Measurements from ENCODE around the gene VSIG1. TPM values are rescaled to one million over a fixed set of nuclear protein-coding genes. Genes with fewer than 3 reads are reported as not detected.

The VSIG1 gene
- total and polyA plus RNA-seq, 4 donors, result not detected

DNA sequence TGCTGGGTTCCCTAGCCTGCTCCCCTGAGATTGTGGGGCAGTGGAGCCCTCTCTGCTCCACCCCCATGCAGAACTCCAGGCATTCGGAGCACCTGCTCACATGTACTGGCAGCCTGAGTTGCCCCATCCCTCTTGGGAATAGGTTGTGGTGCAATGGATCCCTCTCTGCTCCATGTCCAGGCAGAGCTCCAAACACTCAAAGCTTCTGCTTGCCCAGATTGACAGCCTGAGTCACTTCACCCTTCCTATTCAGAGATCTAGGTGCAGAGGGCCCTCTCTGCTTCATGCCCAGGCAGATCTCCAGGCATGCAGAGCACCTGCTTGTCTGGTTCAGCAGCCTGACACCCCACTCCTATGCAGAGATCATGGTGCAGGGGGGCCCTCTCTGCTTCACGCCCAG, 44.1 kb upstream of the VSIG1 start:
- TF ChIP-seq, protein P1, sequence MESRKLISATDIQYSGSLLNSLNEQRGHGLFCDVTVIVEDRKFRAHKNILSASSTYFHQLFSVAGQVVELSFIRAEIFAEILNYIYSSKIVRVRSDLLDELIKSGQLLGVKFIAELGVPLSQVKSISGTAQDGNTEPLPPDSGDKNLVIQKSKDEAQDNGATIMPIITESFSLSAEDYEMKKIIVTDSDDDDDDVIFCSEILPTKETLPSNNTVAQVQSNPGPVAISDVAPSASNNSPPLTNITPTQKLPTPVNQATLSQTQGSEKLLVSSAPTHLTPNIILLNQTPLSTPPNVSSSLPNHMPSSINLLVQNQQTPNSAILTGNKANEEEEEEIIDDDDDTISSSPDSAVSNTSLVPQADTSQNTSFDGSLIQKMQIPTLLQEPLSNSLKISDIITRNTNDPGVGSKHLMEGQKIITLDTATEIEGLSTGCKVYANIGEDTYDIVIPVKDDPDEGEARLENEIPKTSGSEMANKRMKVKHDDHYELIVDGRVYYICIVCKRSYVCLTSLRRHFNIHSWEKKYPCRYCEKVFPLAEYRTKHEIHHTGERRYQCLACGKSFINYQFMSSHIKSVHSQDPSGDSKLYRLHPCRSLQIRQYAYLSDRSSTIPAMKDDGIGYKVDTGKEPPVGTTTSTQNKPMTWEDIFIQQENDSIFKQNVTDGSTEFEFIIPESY (IDR thresholded peaks at IDR 0.05), result no peak
- TF ChIP-seq TAF1 (conservative IDR thresholded peaks at IDR 0.05) (no peak), GABPA (IDR thresholded peaks at IDR 0.05 in 1 of 2, conservative IDR thresholded peaks at IDR 0.05 in 1 of 2) (no peak), HNF4A (conservative IDR thresholded peaks at IDR 0.05) (no peak), NR2F2 (IDR thresholded peaks at IDR 0.05) (no peak), JUND (IDR thresholded peaks at IDR 0.05) (no peak), SP1 (IDR thresholded peaks at IDR 0.05) (no peak), RAD21 (IDR thresholded peaks at IDR 0.05) (no peak), YY1 (IDR thresholded peaks at IDR 0.05) (no peak), FOXA2 (IDR thresholded peaks at IDR 0.05) (no peak), HNF4G (IDR thresholded peaks at IDR 0.05) (no peak), EGR1 (IDR thresholded peaks at IDR 0.05; ENCODE audit: low read depth in 2 of 2) (no peak), FOXA1 (IDR thresholded peaks at IDR 0.05) (no peak), RXRA (IDR thresholded peaks at IDR 0.05) (no peak)
- TF ChIP-seq, protein P2, sequence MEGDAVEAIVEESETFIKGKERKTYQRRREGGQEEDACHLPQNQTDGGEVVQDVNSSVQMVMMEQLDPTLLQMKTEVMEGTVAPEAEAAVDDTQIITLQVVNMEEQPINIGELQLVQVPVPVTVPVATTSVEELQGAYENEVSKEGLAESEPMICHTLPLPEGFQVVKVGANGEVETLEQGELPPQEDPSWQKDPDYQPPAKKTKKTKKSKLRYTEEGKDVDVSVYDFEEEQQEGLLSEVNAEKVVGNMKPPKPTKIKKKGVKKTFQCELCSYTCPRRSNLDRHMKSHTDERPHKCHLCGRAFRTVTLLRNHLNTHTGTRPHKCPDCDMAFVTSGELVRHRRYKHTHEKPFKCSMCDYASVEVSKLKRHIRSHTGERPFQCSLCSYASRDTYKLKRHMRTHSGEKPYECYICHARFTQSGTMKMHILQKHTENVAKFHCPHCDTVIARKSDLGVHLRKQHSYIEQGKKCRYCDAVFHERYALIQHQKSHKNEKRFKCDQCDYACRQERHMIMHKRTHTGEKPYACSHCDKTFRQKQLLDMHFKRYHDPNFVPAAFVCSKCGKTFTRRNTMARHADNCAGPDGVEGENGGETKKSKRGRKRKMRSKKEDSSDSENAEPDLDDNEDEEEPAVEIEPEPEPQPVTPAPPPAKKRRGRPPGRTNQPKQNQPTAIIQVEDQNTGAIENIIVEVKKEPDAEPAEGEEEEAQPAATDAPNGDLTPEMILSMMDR (IDR thresholded peaks at IDR 0.05; ENCODE audit: low read depth, low read length, missing input control), result no peak
- TF ChIP-seq, protein P3, sequence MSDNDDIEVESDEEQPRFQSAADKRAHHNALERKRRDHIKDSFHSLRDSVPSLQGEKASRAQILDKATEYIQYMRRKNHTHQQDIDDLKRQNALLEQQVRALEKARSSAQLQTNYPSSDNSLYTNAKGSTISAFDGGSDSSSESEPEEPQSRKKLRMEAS (IDR thresholded peaks at IDR 0.05), result no peak
- TF ChIP-seq, protein P4, sequence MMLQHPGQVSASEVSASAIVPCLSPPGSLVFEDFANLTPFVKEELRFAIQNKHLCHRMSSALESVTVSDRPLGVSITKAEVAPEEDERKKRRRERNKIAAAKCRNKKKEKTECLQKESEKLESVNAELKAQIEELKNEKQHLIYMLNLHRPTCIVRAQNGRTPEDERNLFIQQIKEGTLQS (IDR thresholded peaks at IDR 0.05), result no peak
- TF ChIP-seq, protein P5, sequence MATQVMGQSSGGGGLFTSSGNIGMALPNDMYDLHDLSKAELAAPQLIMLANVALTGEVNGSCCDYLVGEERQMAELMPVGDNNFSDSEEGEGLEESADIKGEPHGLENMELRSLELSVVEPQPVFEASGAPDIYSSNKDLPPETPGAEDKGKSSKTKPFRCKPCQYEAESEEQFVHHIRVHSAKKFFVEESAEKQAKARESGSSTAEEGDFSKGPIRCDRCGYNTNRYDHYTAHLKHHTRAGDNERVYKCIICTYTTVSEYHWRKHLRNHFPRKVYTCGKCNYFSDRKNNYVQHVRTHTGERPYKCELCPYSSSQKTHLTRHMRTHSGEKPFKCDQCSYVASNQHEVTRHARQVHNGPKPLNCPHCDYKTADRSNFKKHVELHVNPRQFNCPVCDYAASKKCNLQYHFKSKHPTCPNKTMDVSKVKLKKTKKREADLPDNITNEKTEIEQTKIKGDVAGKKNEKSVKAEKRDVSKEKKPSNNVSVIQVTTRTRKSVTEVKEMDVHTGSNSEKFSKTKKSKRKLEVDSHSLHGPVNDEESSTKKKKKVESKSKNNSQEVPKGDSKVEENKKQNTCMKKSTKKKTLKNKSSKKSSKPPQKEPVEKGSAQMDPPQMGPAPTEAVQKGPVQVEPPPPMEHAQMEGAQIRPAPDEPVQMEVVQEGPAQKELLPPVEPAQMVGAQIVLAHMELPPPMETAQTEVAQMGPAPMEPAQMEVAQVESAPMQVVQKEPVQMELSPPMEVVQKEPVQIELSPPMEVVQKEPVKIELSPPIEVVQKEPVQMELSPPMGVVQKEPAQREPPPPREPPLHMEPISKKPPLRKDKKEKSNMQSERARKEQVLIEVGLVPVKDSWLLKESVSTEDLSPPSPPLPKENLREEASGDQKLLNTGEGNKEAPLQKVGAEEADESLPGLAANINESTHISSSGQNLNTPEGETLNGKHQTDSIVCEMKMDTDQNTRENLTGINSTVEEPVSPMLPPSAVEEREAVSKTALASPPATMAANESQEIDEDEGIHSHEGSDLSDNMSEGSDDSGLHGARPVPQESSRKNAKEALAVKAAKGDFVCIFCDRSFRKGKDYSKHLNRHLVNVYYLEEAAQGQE (IDR thresholded peaks at IDR 0.05), result no peak
- 89% methylated on average over 2 of the region's 2 CpGs for WGBS

More for the DNA sequence above, 44.1 kb upstream of the VSIG1 start:
- Histone ChIP-seq H3K27me3 (ENCODE audit: control insufficient read depth in 4 of 4, insufficient read depth in 4 of 4, low read length in 3 of 4) (peaks cover 0 to 7% (median 0%) of the 10 kb centered on the region in 4 donors), H3K4me3 (ENCODE audit: low read depth in 1 of 3, low read length in 3 of 3) (no peak overlapping the region), H3K9ac (ENCODE audit: low read depth in 1 of 2, low read length in 2 of 2) (no peak overlapping the region), H3K36me3 (ENCODE audit: control insufficient read depth in 4 of 4, insufficient read depth in 3 of 4, low read depth in 1 of 4, low read length in 3 of 4) (no peaks in the 10 kb centered on the region), H3K4me1 (ENCODE audit: control insufficient read depth in 4 of 4, insufficient read depth in 4 of 4, low read length in 3 of 4) (no peaks in the 10 kb centered on the region), H3K27ac (ENCODE audit: low read depth in 1 of 2, low read length in 2 of 2) (no peak overlapping the region), H3K9me3 (ENCODE audit: control insufficient read depth in 4 of 4, low read length in 3 of 4) (no peaks in the 10 kb centered on the region)
- DNase-seq (ENCODE audit: low spot score), result no peak

Measured in liver (tissue), 9 donors.